HG02970 (cell line): ENCODE measurements around the gene ASH1L.
"Not testable (repeated sequence)": the region's sequence is repeated elsewhere in the genome, so short reads cannot be mapped to it uniquely, and the experiment has no call there.

Source experiments
- ATAC-seq: cut with Tn5 transposase; IDR thresholded peaks from one replicate; pipeline ENCODE4 v1.9.1; 2021; ENCODE audit warnings: mild to moderate bottlenecking, moderate library complexity, moderate number of reproducible peaks; ENCODE audit not compliant: unreplicated experiment, low FRiP score

The ASH1L gene

DNA sequence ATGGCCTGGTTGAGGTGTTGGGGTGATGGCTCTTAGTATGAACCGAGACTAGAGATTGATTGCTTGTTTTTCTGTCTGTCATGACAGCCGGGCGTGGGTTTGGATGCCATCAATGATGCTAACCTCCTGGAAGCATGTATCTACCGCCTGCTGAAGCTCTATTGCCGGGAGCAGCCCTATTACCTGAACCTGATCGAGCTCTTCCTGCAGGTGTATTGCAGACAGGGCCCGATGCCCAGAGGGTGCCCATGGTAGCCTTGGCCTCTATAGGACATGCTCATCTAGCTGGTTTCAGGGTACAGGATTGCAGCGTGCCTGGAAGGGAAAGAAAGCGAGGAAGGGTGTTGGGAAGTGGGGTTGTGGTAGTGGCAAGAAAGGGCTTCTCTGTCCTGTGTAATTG lies 244.5 kb downstream of the ASH1L start:
- ATAC-seq, result no peak

GRCh38 chr1:155316922-155317321 lies 245.7 kb downstream of the ASH1L start:
- no peak for ATAC-seq

DNA sequence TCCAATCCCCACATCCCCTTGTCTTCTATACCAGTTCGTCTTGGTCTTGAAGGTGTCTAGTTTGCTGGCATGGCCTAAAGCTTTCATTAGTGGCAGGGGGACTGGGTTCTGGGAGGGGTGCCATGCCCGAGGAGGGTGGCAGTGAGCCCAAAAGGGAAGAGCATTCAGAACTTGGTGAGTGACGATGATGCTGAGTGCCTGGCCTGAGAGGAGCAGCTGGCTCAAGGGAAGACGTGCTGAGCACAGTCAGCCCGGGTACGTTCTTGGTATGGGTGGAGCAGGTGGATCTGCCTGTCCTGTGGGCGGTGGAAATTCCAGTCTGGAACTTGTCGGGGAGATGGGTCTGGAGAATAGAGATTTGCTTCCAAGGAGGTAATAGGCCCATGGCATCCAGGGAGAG lies 249.3 kb downstream of the ASH1L start:
- no peak for ATAC-seq

- no peak for ATAC-seq
These were observed 253.1 kb downstream of the ASH1L start for GRCh38 chr1:155309423-155310021.

GRCh38 chr1:155308493-155309422 lies 253.8 kb downstream of the ASH1L start, which contains the start of gene FDPS:
TSS of gene FDPS (plus strand) at chr1:155308866. CDS start at chr1:155309790, 924 bp downstream.
- peak; percentile 87 for ATAC-seq

DNA sequence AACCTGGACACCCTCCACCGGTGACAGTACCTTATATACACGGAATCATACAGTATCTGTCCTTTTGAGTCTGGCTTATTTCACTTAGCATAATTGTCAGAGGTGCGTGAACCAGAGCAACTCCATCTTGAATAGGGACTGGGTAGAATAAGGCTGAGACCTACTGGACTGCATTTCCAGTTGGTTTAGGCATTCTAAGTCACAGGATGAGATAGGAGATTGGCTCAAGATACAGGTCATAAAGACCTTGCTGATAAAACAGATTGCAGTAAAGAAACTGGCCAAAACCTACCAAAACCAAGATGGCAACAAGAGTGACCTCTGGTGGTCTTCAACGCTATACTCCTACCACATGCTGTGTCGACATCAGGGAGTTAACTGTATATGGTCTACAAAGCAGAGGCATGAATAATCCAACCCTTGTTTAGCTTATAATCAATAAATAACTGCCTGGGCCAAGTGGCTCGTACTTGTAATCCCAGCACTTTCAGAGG lies 255.3 kb downstream of the ASH1L start:
- ATAC-seq, result no peak

DNA sequence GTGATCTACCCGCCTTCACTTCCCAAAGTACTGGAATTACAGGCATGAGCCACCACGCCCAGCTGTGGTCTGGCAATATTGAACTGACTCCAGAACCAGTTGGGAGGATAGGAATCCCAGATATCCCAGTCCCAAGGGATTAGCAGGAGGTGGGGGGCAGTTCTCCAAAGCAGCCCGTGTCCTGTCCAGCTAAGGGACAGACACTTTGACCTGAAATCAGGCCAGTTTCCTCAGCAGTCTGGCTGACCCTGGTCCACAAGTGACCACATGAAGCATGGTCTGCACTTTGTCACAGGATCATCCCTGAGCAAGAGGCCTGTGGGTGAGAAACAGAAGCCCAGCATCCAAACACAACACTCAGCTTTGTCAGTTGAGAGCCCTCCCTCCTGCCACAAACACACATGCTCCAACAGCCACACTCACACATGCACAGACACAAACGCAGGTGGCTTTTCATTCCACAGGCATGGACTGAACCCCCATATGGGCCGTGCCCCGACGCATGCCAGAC lies 256.7 kb downstream of the ASH1L start:
- ATAC-seq, result no peak

GRCh38 chr1:155304558-155305063 lies 258.0 kb downstream of the ASH1L start:
- ATAC-seq, result no peak

DNA sequence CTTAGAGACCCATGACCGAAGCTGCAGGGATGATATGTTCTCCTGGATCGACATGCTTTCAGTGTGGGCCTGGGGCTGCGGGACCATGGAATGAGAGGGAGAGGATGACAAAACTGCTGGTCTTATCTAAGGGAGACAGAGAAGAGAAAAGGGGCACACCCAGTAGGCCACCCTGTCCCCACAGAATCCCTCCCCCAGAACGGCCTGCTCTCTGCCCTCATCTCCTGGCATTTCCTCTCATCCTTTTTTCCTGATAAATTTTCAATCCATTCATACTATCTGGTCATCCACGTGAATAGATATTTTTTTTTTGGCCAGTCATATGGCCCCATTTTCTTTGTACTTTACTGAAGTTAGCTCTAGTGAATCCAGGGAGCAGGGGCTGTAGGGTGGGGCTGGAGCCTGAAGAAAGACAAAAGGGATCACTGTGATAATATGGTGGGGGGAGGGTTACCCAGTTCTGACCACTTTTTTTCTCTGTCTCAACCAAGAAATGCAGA lies 261.2 kb downstream of the ASH1L start, which contains the start of gene PKLR:
TSS of gene PKLR (minus strand) at position 97 of the 500 bp plus-strand sequence. CDS start at position 54, 43 bp downstream.
- no peak for ATAC-seq

DNA sequence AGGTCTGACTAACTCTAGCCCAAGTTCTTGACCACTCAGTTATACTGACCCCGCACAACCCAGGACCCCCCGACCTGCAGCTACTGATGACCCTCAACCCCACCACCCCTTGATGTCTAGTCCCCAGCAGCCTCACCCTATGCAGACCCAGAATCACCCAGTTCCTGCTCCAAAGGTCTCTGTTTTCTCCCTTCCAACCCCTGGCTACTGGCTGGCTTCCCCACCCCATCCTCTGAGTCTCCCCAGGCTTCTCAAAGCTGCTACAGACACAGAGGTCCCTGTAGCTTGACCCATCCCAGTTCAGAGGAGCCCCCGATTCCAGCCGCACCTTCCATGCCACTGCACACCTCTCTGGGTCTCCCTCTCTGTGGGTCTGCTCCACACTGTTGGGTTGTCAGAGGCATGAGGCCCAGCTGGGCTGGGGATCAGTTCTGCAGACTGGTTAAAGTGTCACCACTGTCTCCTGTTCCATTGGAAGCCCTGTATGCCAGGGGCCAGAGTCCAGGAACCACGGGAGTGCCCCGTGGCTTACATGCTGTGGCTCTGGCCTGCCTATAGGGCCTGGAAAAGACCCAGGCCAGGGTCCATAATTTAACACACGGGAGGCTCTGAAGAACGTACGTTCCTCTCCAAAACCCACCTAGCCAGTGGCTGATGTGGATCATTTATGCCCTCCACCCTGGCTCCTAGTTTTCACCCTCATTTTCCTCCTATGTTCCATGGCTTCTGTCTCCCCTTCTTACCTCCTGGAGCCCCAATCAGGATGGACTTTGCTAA lies 261.9 kb downstream of the ASH1L start:
- ATAC-seq, result no peak

GRCh38 chr1:155300024-155300423 lies 262.6 kb downstream of the ASH1L start:
- ATAC-seq, result no peak

DNA sequence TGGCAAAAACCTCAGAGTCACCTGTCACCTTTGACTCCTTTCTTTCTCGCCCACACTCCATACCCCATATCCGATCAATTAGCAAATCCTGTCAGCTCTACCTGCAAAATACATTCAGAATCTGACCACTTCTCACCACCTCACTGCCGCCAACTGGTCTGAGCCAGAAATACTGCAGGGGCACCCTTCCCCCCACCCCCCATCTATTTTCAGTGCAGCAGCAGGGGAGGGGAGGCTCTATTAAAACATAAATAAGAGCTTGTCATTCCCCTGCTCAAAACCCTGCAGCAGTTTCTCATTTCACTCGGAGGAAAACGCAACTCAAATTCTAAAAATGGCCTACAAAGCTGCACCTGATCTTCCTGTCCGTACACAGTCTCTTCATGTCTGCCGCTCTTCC lies 265.2 kb downstream of the ASH1L start:
- no peak for ATAC-seq

DNA sequence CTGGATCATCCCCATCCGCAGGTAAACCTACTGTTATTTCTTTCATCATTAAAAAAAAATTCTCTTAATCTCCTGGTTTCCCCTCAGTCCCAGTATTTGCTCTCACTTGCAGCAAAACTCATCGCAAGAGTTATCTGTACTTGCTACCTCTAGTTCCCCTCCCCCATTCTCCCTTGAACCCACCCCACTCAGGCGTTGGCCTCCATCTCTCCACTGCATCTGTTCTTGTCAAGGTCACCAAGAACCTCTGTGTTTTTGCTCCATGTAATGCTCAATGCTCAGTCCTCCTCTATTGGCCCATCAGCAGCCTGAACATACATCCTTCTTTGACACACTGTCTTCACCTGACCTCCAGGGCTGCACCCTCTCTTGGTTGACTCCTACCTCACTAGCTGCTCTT lies 265.9 kb downstream of the ASH1L start:
- ATAC-seq, result no peak

- ATAC-seq, result no peak
These were observed 266.7 kb downstream of the ASH1L start for GRCh38 chr1:155295942-155296267.

DNA sequence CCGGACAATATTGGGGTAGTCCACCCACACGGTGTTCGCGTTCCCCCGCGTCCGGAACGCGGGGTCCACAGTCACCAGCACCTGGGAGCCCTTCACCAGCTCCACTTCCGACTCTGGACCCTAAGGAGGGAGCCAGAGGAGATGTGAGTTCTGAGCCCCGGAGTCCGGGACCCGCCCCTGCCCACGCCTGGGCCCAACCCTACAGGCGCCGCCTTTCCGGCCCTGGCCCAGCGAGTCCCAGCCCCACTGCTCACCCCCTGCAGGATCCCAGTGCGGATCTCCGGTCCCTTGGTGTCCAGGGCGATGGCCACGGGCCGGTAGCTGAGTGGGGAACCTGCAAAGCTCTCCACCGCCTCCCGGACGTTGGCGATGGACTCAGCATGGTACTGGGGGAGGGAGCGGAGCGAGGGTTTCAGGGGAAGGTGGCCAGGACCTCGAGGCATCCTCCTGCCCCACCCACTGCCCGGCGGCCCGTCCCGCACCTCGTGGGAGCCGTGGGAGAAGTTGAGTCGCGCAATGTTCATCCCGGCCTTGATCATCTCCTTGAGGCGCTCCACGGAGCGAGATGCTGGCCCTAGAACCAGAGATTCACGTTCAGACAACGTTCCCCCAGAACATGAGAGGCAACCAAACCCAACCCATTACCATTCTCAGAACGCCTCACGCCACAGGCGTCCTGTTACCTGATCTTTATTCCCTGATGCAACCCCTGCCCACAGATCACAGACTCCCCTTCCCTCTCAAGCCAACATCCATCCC lies 267.2 kb downstream of the ASH1L start:
- no peak for ATAC-seq

- no peak for ATAC-seq
These were observed 268.0 kb downstream of the ASH1L start for GRCh38 chr1:155294520-155295182.

- ATAC-seq, result no peak
These were observed 269.4 kb downstream of the ASH1L start for GRCh38 chr1:155293086-155293749.

DNA sequence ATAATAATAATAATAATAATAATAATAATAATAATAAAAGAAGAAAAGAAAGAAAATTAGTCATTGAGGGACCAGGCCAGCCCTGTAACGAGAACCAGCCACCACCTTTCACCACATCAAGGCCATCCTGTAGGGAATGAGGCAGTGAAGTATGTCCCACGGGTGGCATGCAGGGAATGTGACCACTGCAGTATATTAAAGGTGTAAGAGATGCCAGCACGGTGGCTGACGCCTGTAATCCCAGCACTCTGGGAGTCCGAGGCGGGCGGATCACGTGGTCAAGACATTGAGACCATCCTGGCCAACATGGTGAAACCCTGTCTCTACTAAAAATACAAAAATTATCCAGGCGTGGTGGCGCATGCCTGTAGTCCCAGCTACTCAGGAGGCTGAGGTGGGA lies 271.6 kb downstream of the ASH1L start:
- not testable (repeated sequence) for ATAC-seq
